Left lung (tissue), 10 donors: Measurements from ENCODE around the gene CLEC4F. TPM values are rescaled to one million over a fixed set of nuclear protein-coding genes. Genes with fewer than 3 reads are reported as not detected.

Experiments used
- ATAC-seq: fragments of 200-7000 bp; cut with Tn5 transposase; one replicate; pipeline ENCODE4 v1.9.1; 2020; ENCODE audit warnings: moderate library complexity
- DNase-seq, 4 donors: peaks; one replicate each; pipeline ENCODE4 v3.0.0-alpha.2; 2013 to 2020
- H3K27ac ChIP-seq, 2 donors: fragments of 200-600 bp; sonication (generic) in 1 of 2; one replicate each; pipeline versions ENCODE4 v1.5.0 to v1.8.0; 2020 to 2021
- H3K27me3 ChIP-seq, 2 donors: fragments of 200-600 bp; sonication (generic) in 1 of 2; one replicate each; pipeline versions ENCODE4 v1.5.0 to v1.8.0; 2020 to 2021
- H3K36me3 ChIP-seq, 2 donors: fragments of 200-600 bp; sonication (generic) in 1 of 2; one replicate each; pipeline versions ENCODE4 v1.5.0 to v1.8.0; 2020 to 2021
- H3K4me1 ChIP-seq, 2 donors: fragments of 200-600 bp; one replicate each; pipeline ENCODE4 v1.8.0; 2021
- H3K4me3 ChIP-seq, 2 donors: fragments of 200-600 bp; sonication (generic) in 1 of 2; one replicate each; pipeline versions ENCODE4 v1.5.0 to v1.8.0; 2020 to 2021; ENCODE audit warnings: mild to moderate bottlenecking in 1 of 2
- H3K9me3 ChIP-seq, 2 donors: fragments of 200-600 bp; sonication (generic) in 1 of 2; one replicate each; pipeline versions ENCODE4 v1.5.0 to v1.8.0; 2020 to 2021
- CTCF ChIP-seq, 2 donors: fragments of 200-600 bp; sonication (generic) in 1 of 2; IDR thresholded peaks; one replicate each; pipeline versions ENCODE4 v1.5.0 to v1.8.0; 2021; ENCODE audit warnings: antibody characterized with exemption in 2 of 2
- intact Hi-C, 2 donors: fragments of 100-400 bp; cut with DNase I; formaldehyde crosslinking; loops; one replicate each; pipeline versions ENCODE4 v1.11.2 to v1.14.2; 2022
- polyA plus RNA-seq, 6 donors: library from polyadenylated mRNA; unstranded; fragments of 120-200 nt; gene quantifications; one replicate each; pipeline ENCODE4 v1.2.1, GENCODE V29; 2013; ENCODE audit not compliant: insufficient read length in 6 of 6
- total RNA-seq, 2 donors: library from RNA; stranded (reverse); fragmentation: NEBNext Ultra II Directional; extraction: Animal tissue kit (Norgen Biotek cat#: 25700); gene quantifications; one replicate each; pipeline ENCODE4 v1.2.1, GENCODE V29; 2021
- donor health status: DM: no; HTN: yes; CAD: no.
- donor health status: DM: no; HTN: no; CAD: no.

The CLEC4F gene
- total and polyA plus RNA-seq, 8 donors, result 0.06 to 0.35 (median 0.16) TPM

DNA sequence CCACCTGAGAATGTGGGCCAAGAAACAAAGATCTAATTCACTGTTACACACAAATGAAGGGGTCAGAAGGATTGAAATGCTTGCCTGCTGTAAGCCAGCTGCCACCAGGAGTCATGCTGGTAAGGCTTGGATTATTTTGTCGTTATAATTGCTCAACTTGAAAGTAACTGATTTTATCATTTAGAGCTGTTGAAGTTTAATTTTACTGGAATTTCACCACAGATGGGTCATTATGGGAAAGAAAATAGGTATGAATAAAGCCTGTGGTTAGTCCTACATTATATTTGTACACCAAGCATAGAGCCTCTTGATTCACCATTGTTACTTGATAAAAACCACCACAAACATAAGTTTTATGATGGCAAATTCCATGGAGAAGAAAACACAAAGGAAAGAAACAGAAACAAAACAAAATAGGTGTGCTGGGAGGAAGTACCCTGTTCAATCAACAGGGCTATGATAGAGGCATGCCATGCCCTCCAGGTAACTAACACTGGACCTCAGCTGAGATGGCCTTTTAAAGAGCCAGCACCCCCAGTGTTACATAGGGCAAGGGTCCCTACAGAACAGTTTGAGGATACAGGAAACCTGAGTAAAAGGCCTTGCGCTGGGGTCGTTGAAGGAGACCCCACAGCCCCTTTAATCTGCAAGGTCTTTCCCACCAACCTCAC, 3.0 kb downstream of the CLEC4F start:
- no peaks in the 10 kb centered on the region for H3K36me3 ChIP-seq
- intact Hi-C loops, result no loop called here
- no peak overlapping the region for H3K4me3 ChIP-seq
- no peaks in the 10 kb centered on the region for H3K9me3 ChIP-seq
- DNase-seq (no peak), ATAC-seq (no peak)
- H3K27ac ChIP-seq, result no peak overlapping the region
- no peak for TF ChIP-seq CTCF (IDR thresholded peaks at IDR 0.05)
- H3K27me3 ChIP-seq, result peaks cover 0 to 6% of the 10 kb centered on the region in 2 donors
- H3K4me1 ChIP-seq, result no peaks in the 10 kb centered on the region

DNA sequence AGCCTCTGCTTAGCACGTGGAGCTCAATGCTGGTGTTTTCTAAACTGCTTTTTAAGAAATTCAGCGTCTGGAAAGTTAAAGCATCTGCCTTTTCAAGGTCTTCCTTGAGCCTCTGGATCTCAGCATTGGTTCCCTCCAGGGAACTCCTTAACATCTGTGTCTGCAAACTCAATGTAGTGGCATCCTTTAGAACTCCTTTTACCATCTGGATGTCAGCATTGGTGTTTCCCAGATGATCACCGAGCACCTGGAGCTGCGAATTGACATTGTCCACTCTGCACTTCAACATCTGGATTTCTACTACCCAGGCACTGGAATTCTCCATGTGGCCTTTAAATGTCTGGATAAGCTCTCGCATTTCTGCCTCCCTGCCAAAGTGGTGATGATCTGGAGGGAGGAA, 3.7 kb downstream of the CLEC4F start:
- DNase-seq, result no peak
- TF ChIP-seq CTCF (IDR thresholded peaks at IDR 0.05), result no peak
- Histone ChIP-seq H3K4me3 (no peak overlapping the region), H3K9me3 (no peaks in the 10 kb centered on the region), H3K27me3 (peaks cover 0 to 6% of the 10 kb centered on the region in 2 donors), H3K4me1 (no peaks in the 10 kb centered on the region), H3K36me3 (no peaks in the 10 kb centered on the region), H3K27ac (no peak overlapping the region)
- ATAC-seq, result no peak
- intact Hi-C loops, result no loop called here

DNA sequence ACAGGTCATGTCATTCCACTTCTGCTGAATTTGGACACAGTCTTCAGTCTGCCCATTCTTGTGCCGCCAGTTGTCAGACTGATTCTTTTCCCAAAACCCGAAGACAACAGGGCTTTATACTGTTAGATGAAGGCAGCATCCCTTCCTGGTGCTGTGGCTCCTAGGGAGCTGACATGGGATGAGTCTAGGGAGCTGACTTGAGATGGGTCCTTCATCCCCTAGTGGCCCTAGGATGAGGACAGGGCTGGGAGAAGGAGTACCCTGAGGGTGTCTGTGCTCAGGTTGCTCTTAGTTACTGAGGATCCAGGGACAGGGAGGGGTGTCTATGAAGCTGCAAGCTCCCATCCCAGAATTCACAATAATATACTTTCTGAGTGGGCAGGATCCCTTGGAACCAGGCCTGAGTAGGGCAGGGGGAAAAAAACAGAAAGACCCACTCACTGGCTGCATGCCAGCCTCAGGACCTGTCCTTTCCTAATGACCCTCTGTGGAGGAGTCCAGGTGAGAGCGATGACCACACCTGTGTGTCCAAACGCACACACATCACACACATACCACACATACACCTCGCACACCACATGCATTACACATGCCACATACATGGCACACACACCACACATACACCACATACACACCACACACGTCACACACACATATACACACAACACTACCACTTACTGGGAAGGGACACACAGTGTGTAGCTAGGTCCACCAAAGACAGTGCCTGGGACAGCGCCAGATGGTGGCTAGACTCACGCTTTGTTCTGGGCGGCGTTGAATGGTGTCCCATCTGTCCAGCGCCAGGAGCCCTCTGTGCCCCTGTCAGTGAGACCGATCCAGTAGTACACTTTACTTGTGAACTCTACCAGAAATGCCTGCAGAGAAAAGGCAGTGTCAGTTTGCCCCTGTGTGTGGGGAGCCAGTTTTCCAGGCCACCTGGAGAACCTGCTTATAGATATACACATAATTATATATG, 11.1 kb downstream of the CLEC4F start:
- H3K4me1 ChIP-seq, result no peaks in the 10 kb centered on the region
- DNase-seq (no peak), ATAC-seq (no peak)
- no peak overlapping the region for H3K4me3 ChIP-seq
- no peaks in the 10 kb centered on the region for H3K36me3 ChIP-seq
- H3K27me3 ChIP-seq, result peaks cover 0 to 16% of the 10 kb centered on the region in 2 donors
- H3K27ac ChIP-seq, result no peak overlapping the region
- no peaks in the 10 kb centered on the region for H3K9me3 ChIP-seq
- no peak for TF ChIP-seq CTCF (IDR thresholded peaks at IDR 0.05)
- intact Hi-C loops, result no loop called here

DNA sequence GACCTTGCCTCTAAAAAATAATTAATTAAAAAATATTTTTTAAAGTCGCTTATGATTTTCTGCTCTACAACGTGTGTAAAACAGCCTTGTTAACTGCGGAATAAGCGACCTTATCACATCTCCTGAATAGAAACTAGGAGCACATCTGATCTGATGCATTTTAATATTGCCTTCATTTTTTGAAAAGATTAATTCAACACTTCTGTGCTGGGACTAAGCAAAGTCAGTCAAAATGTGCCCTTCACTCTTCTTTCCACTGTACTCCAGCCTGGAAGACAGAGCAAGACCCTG, 12.6 kb downstream of the CLEC4F start:
- H3K9me3 ChIP-seq, result no peaks in the 10 kb centered on the region
- no peak for TF ChIP-seq CTCF (IDR thresholded peaks at IDR 0.05)
- H3K4me1 ChIP-seq, result no peaks in the 10 kb centered on the region
- ATAC-seq, result no peak
- no peak overlapping the region for H3K27ac ChIP-seq
- DNase-seq, result no peak
- H3K27me3 ChIP-seq, result peaks cover 0 to 16% of the 10 kb centered on the region in 2 donors
- no peaks in the 10 kb centered on the region for H3K36me3 ChIP-seq
- intact Hi-C loops, result no loop called here
- no peak overlapping the region for H3K4me3 ChIP-seq

DNA sequence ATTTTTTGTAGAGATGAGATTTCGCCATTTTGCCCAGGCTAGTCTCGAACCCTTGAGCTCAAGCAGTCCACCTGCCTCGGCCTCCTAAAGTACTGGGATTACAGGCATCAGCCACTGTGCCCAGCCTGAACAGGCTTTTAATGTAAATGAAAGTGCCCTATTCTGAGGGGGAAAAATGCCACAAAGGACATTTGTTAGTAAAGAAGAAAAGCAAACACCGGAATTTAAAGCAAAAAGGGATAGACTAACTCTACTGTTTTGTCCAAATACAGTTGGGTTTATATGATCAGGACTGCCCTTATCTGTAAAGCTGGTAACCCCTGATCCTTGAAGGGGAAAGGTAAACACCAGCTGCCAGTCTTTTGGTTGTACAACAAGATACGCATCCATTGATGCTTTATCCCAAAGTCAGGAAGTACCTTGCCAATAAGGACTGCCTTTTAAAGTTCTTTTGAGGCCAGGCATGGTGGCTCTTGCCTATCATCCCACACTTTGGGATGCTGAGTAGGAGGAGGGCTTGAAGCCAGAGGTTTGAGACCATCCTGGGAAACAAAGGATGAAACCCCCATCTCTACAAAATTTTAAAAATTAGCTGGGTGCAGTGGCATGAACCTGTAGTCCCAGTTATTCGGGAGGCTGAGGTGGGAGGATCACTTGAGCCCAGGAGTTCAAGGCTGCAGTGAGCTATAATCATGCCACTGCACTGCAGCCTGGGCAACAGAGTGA, 13.1 kb downstream of the CLEC4F start:
- H3K36me3 ChIP-seq, result no peaks in the 10 kb centered on the region
- DNase-seq (no peak), ATAC-seq (no peak)
- no peak overlapping the region for H3K27ac ChIP-seq
- peaks cover 0 to 16% of the 10 kb centered on the region in 2 donors for H3K27me3 ChIP-seq
- intact Hi-C loops, result no loop called here
- H3K4me3 ChIP-seq, result no peak overlapping the region
- no peaks in the 10 kb centered on the region for H3K4me1 ChIP-seq
- no peak for TF ChIP-seq CTCF (IDR thresholded peaks at IDR 0.05)
- H3K9me3 ChIP-seq, result no peaks in the 10 kb centered on the region
